CD14-positive monocyte (primary cell): Measurements from ENCODE around the gene RAD23A. TPM values are rescaled to one million over a fixed set of nuclear protein-coding genes. Genes with fewer than 3 reads are reported as not detected.

Experiments
- DNase-seq, 3 donors: peaks; one replicate each; pipeline ENCODE4 v3.0.0-alpha.2; 2011 to 2022
- H2AFZ ChIP-seq: 2 replicates; pipeline ENCODE4 v1.6.0; 2012; ENCODE audit warnings: mild to moderate bottlenecking, low read depth, low read length, inconsistent platforms; ENCODE audit not compliant: insufficient read depth, poor library complexity, severe bottlenecking
- H3K27ac ChIP-seq, 2 donors: 1 replicate in 1 of 2; 2 replicates in 1 of 2; pipeline ENCODE4 v1.5.1; 2012 to 2013; ENCODE audit warnings: low read length in 2 of 2, control low read depth in 1 of 2, inconsistent platforms in 1 of 2, low read depth in 1 of 2, mild to moderate bottlenecking in 1 of 2
- H3K27me3 ChIP-seq, 2 donors: one replicate each; pipeline versions ENCODE4 v1.6.0 to v1.6.1; 2011 to 2013; ENCODE audit warnings: low read length in 2 of 2; ENCODE audit not compliant: control insufficient read depth in 2 of 2, insufficient read depth in 2 of 2
- H3K36me3 ChIP-seq, 2 donors: replicated peaks in 1 of 2; 1 replicate in 1 of 2; 2 replicates in 1 of 2; pipeline versions ENCODE4 v1.5.1 to v1.6.1; 2012 to 2013; ENCODE audit warnings: low read length in 2 of 2, control low read depth in 1 of 2, inconsistent platforms in 1 of 2, mild to moderate bottlenecking in 1 of 2; ENCODE audit not compliant: insufficient read depth in 2 of 2, control insufficient read depth in 1 of 2
- H3K4me1 ChIP-seq, 2 donors: 1 replicate in 1 of 2; 2 replicates in 1 of 2; pipeline versions ENCODE4 v1.5.1 to v1.6.1; 2012 to 2013; ENCODE audit warnings: low read length in 2 of 2, control low read depth in 1 of 2, inconsistent platforms in 1 of 2, mild to moderate bottlenecking in 1 of 2, moderate library complexity in 1 of 2; ENCODE audit not compliant: insufficient read depth in 2 of 2, control insufficient read depth in 1 of 2
- H3K4me2 ChIP-seq: replicated peaks from 2 replicates; pipeline ENCODE3; 2012; ENCODE audit warnings: low read length, moderate library complexity, mild to moderate bottlenecking; ENCODE audit not compliant: poor library complexity, severe bottlenecking; ENCODE audit errors: extremely low read depth
- H3K4me3 ChIP-seq, 3 experiments: fragments of 200-600 bp in 1 of 3; sonication (generic) in 1 of 3; replicated peaks in 1 of 3; 1 replicate in 2 of 3; 2 replicates in 1 of 3; pipeline ENCODE4 v1.5.1; 2011 to 2013; ENCODE audit warnings: low read length in 3 of 3, mild to moderate bottlenecking in 3 of 3, control low read depth in 2 of 3, low read depth in 2 of 3, inconsistent platforms in 1 of 3, moderate library complexity in 1 of 3
- H3K79me2 ChIP-seq: 2 replicates; pipeline ENCODE4 v1.6.0; 2012; ENCODE audit warnings: mild to moderate bottlenecking, control low read depth, inconsistent platforms, low read length, moderate library complexity; ENCODE audit not compliant: insufficient read depth
- H3K9ac ChIP-seq: 2 replicates; pipeline ENCODE4 v1.6.0; 2017; ENCODE audit warnings: low read length, mild to moderate bottlenecking; ENCODE audit not compliant: insufficient read depth, poor library complexity, severe bottlenecking
- H3K9me3 ChIP-seq, 2 donors: replicated peaks in 1 of 2; 1 replicate in 1 of 2; 2 replicates in 1 of 2; pipeline versions ENCODE4 v1.5.1 to v1.6.1; 2012 to 2013; ENCODE audit warnings: low read length in 2 of 2, control low read depth in 1 of 2; ENCODE audit not compliant: control insufficient read depth in 1 of 2, insufficient read depth in 1 of 2
- H4K20me1 ChIP-seq: 2 replicates; pipeline ENCODE4 v1.6.0; 2012; ENCODE audit warnings: mild to moderate bottlenecking, low read length, control low read depth, moderate library complexity; ENCODE audit not compliant: insufficient read depth
- H3K27ac Mint-ChIP-seq, 7 donors: one replicate each; pipeline ENCODE4 v1.8.0; 2020; ENCODE audit warnings: mild to moderate bottlenecking in 7 of 7, mixed read lengths in 7 of 7, moderate library complexity in 6 of 7, inconsistent platforms in 2 of 7
- H3K27me3 Mint-ChIP-seq, 3 donors: one replicate each; pipeline ENCODE4 v1.8.0; 2021 to 2022; ENCODE audit warnings: low read depth in 3 of 3, mild to moderate bottlenecking in 3 of 3, mixed read lengths in 3 of 3, moderate library complexity in 3 of 3, inconsistent platforms in 1 of 3
- H3K36me3 Mint-ChIP-seq, 2 donors: one replicate each; pipeline ENCODE4 v1.8.0; 2020; ENCODE audit warnings: mixed read lengths in 2 of 2, inconsistent platforms in 1 of 2, mild to moderate bottlenecking in 1 of 2
- H3K4me1 Mint-ChIP-seq: one replicate; pipeline ENCODE4 v1.8.0; 2020; ENCODE audit warnings: mild to moderate bottlenecking, mixed read lengths
- H3K4me3 Mint-ChIP-seq, 2 donors: one replicate each; pipeline ENCODE4 v1.8.0; 2020; ENCODE audit warnings: mild to moderate bottlenecking in 2 of 2, mixed read lengths in 2 of 2, moderate library complexity in 1 of 2
- H3K9me3 Mint-ChIP-seq, 7 donors: one replicate each; pipeline ENCODE4 v1.8.0; 2020 to 2022; ENCODE audit warnings: mixed read lengths in 7 of 7, mild to moderate bottlenecking in 6 of 7, moderate library complexity in 6 of 7, inconsistent platforms in 2 of 7
- CTCF ChIP-seq: fragments of 200-600 bp; IDR thresholded peaks from one replicate; pipeline ENCODE4 v1.8.0; 2022; ENCODE audit warnings: antibody characterized with exemption, mild to moderate bottlenecking
- WGBS: methylation state at CpG from one replicate; pipeline ENCODE4 v1.1.5; 2013; ENCODE audit warnings: missing lambda C conversion rate; ENCODE audit not compliant: insufficient coverage; 5-methylcytosine and 5-hydroxymethylcytosine counted together
- intact Hi-C, 2 donors: fragments of 100-400 bp; cut with micrococcal nuclease; formaldehyde crosslinking; loops; one replicate each; pipeline versions ENCODE4 v1.15.0 to v1.15.1; 2023
- polyA plus RNA-seq, 3 donors: library from polyadenylated mRNA; depleted of rRNA in 1 of 3; unstranded in 2 of 3; stranded (reverse) in 1 of 3; fragments of 300-500 nt in 2 of 3; fragments of >200 nt in 1 of 3; fragmentation: Illumina TruSeq in 2 of 3; gene quantifications; 1 replicate in 2 of 3; 2 replicates in 1 of 3; pipeline ENCODE4 v1.2.3, GENCODE V29; 2012 to 2021

RAD23A gene
- polyA plus RNA-seq, 3 donors = 45.5 to 88.0 (median 55.3) TPM

- Histone ChIP-seq H4K20me1 (no peaks in the 10 kb centered on the region), H3K27ac (no peak overlapping the region), H3K27me3 (peaks cover 0 to 6% of the 10 kb centered on the region in 2 donors), H3K9ac (no peak overlapping the region), H3K4me3 (no peak overlapping the region), H3K36me3 (no peaks in the 10 kb centered on the region), H2AFZ (no peak overlapping the region), H3K4me2 (no peak overlapping the region), H3K4me1 (peaks cover 9 to 12% of the 10 kb centered on the region in 2 donors), H3K9me3 (no peaks in the 10 kb centered on the region), H3K79me2 (no peaks in the 10 kb centered on the region)
- no peak for TF ChIP-seq CTCF
- Mint-ChIP-seq H3K36me3 (no peaks in the 10 kb centered on the region), H3K9me3 (no peaks in the 10 kb centered on the region), H3K4me1 (peaks cover 4% of the 10 kb centered on the region), H3K27ac (no peak overlapping the region), H3K4me3 (no peak overlapping the region), H3K27me3 (peaks cover 5 to 10% (median 8%) of the 10 kb centered on the region in 3 donors)
- intact Hi-C loops = loop anchor here (2.0 to 10.0 kb wide), 4 partner anchors 37 to 285 kb away; no protein-coding TSS in a partner anchor
- DNase-seq = no peak
- 92% methylated on average over 2 of the region's 3 CpGs for WGBS
These were observed 34.3 kb downstream of the RAD23A start for GRCh38 chr19:12979974-12980373.

GRCh38 chr19:12982648-12983047, 37.0 kb downstream of the RAD23A start:
- Histone ChIP-seq H3K27ac (no peak overlapping the region), H3K4me3 (no peak overlapping the region), H3K4me1 (peaks cover 9 to 12% of the 10 kb centered on the region in 2 donors), H3K36me3 (no peaks in the 10 kb centered on the region), H3K4me2 (no peak overlapping the region), H3K79me2 (no peaks in the 10 kb centered on the region), H2AFZ (no peak overlapping the region), H3K9me3 (no peaks in the 10 kb centered on the region), H4K20me1 (no peaks in the 10 kb centered on the region), H3K27me3 (peaks cover 0 to 6% of the 10 kb centered on the region in 2 donors), H3K9ac (no peak overlapping the region)
- no peak overlapping the region for H3K27ac Mint-ChIP-seq
- H3K4me1 Mint-ChIP-seq = peaks cover 10% of the 10 kb centered on the region
- no peak for TF ChIP-seq CTCF
- 88% methylated on average over 3 of the region's 6 CpGs for WGBS
- no peaks in the 10 kb centered on the region for H3K9me3 Mint-ChIP-seq
- peaks cover 6 to 9% (median 8%) of the 10 kb centered on the region in 3 donors for H3K27me3 Mint-ChIP-seq
- intact Hi-C loops = loop anchor here (5.0 to 10.0 kb wide), 2 partner anchors 35 to 52 kb away; no protein-coding TSS in a partner anchor
- no peak overlapping the region for H3K4me3 Mint-ChIP-seq
- no peaks in the 10 kb centered on the region for H3K36me3 Mint-ChIP-seq
- no peak for DNase-seq
